ENCODE results near the gene STRN. TPM values are rescaled to one million over a fixed set of nuclear protein-coding genes. Genes with fewer than 3 reads are reported as not detected.

STRN gene
- total RNA-seq, 2 donors from 2014 or later: 44.0 to 50.6 TPM

GRCh38 chr2:36885605-36886004 is 80.7 kb downstream of the STRN start:
- H3K36me3 Mint-ChIP-seq (ENCODE audit: low read depth): peaks cover 35% of the 10 kb centered on the region
- H3K9ac ChIP-seq (ENCODE audit: extremely low read depth, low read length, poor library complexity, severe bottlenecking): no peak overlapping the region
- 100% methylated on average over 2 of the region's 3 CpGs; no CpG with 5 or more reads in 1 of the 2 experiments for whole genome bisulfite sequencing, 2 experiments (ENCODE audit: insufficient coverage in 1 of 2, insufficient read length in 1 of 2)

GRCh38 chr2:36882532-36882931 is 83.8 kb downstream of the STRN start:
- peaks cover 47% of the 10 kb centered on the region for H3K36me3 ChIP-seq (ENCODE audit: control insufficient read depth, insufficient read depth, low read length)
- Mint-ChIP-seq H3K4me3 (no peak overlapping the region), H3K9me3 (no peaks in the 10 kb centered on the region), H3K27ac (no peak overlapping the region), H3K36me3 (ENCODE audit: low read depth) (peaks cover 43% of the 10 kb centered on the region), H3K4me1 (no peaks in the 10 kb centered on the region), H3K27me3 (ENCODE audit: insufficient read depth) (no peaks in the 10 kb centered on the region)
- H3K9me3 ChIP-seq (ENCODE audit: control insufficient read depth, low read length): no peaks in the 10 kb centered on the region
- H3K9ac ChIP-seq (ENCODE audit: extremely low read depth, low read length, poor library complexity, severe bottlenecking): no peak overlapping the region
- no peak for TF ChIP-seq CTCF (conservative IDR thresholded peaks at IDR 0.05)
- H3K4me3 ChIP-seq (ENCODE audit: low read length): no peak overlapping the region
- no peaks in the 10 kb centered on the region for H3K27me3 ChIP-seq (ENCODE audit: control insufficient read depth, insufficient read depth, low read length, poor library complexity, severe bottlenecking)
- no peak overlapping the region for H3K27ac ChIP-seq (ENCODE audit: low read depth, low read length)
- H3K4me1 ChIP-seq (ENCODE audit: control insufficient read depth, insufficient read depth, low read length): no peaks in the 10 kb centered on the region
- WGBS, 2 experiments (ENCODE audit: insufficient coverage in 1 of 2, insufficient read length in 1 of 2): 82 to 97% methylated on average over 2 to 3 of the region's 3 CpGs
- no peak for DNase-seq

More at GRCh38 chr2:36885605-36886004, 80.7 kb downstream of the STRN start:
- no peaks in the 10 kb centered on the region for H3K9me3 ChIP-seq (ENCODE audit: control insufficient read depth, low read length)
- Mint-ChIP-seq H3K9me3 (no peaks in the 10 kb centered on the region), H3K4me3 (no peak overlapping the region), H3K27ac (no peak overlapping the region), H3K27me3 (ENCODE audit: insufficient read depth) (no peaks in the 10 kb centered on the region), H3K4me1 (no peaks in the 10 kb centered on the region)
- no peak for TF ChIP-seq CTCF (conservative IDR thresholded peaks at IDR 0.05)
- no peaks in the 10 kb centered on the region for H3K4me1 ChIP-seq (ENCODE audit: control insufficient read depth, insufficient read depth, low read length)
- no peaks in the 10 kb centered on the region for H3K27me3 ChIP-seq (ENCODE audit: control insufficient read depth, insufficient read depth, low read length, poor library complexity, severe bottlenecking)
- no peak overlapping the region for H3K4me3 ChIP-seq (ENCODE audit: low read length)
- H3K27ac ChIP-seq (ENCODE audit: low read depth, low read length): no peak overlapping the region
- peaks cover 44% of the 10 kb centered on the region for H3K36me3 ChIP-seq (ENCODE audit: control insufficient read depth, insufficient read depth, low read length)
- DNase-seq: no peak

- no peaks in the 10 kb centered on the region for H3K4me1 Mint-ChIP-seq
- no peak overlapping the region for H3K9ac ChIP-seq (ENCODE audit: extremely low read depth, low read length, poor library complexity, severe bottlenecking)
- H3K9me3 ChIP-seq (ENCODE audit: control insufficient read depth, low read length): no peaks in the 10 kb centered on the region
- H3K4me1 ChIP-seq (ENCODE audit: control insufficient read depth, insufficient read depth, low read length): no peaks in the 10 kb centered on the region
- DNase-seq: no peak
- H3K36me3 ChIP-seq (ENCODE audit: control insufficient read depth, insufficient read depth, low read length): peaks cover 55% of the 10 kb centered on the region
- peaks cover 49% of the 10 kb centered on the region for H3K36me3 Mint-ChIP-seq (ENCODE audit: low read depth)
- no peaks in the 10 kb centered on the region for H3K9me3 Mint-ChIP-seq
- no peak overlapping the region for H3K4me3 Mint-ChIP-seq
- TF ChIP-seq CTCF (conservative IDR thresholded peaks at IDR 0.05): no peak
- H3K27ac Mint-ChIP-seq: no peak overlapping the region
- H3K27me3 Mint-ChIP-seq (ENCODE audit: insufficient read depth): no peaks in the 10 kb centered on the region
- H3K4me3 ChIP-seq (ENCODE audit: low read length): no peak overlapping the region
- H3K27me3 ChIP-seq (ENCODE audit: control insufficient read depth, insufficient read depth, low read length, poor library complexity, severe bottlenecking): no peaks in the 10 kb centered on the region
- WGBS, 2 experiments (ENCODE audit: insufficient coverage in 1 of 2, insufficient read length in 1 of 2): no CpG with 5 or more reads among the region's 1 CpG
- H3K27ac ChIP-seq (ENCODE audit: low read depth, low read length): no peak overlapping the region
These were observed 84.5 kb downstream of the STRN start for GRCh38 chr2:36881816-36882215.
